Fibroblast of the aortic adventitia (primary cell): Measurements from ENCODE around the gene PHACTR2. TPM values are rescaled to one million over a fixed set of nuclear protein-coding genes. Genes with fewer than 3 reads are reported as not detected.
"Not testable (repeated sequence)": the region's sequence is repeated elsewhere in the genome, so short reads cannot be mapped to it uniquely, and the experiment has no call there.

Experiments used
- DNase-seq: peaks from one replicate; pipeline ENCODE4 v3.0.0-alpha.2; 2010; ENCODE audit warnings: low read depth
- H3K4me3 ChIP-seq: 2 replicates; pipeline ENCODE4 v1.5.1; 2011; ENCODE audit warnings: low read depth, mild to moderate bottlenecking, control low read depth, low read length, moderate library complexity
- total RNA-seq: library from RNA; depleted of rRNA; stranded (reverse); fragments of >200 nt; gene quantifications from 2 replicates; pipeline ENCODE4 v1.2.3, GENCODE V29; 2012; ENCODE audit warnings: low replicate concordance
- TF ChIP-seq, protein P1 (sequence below): IDR thresholded peaks from 2 replicates; pipeline ENCODE4 v1.5.1; 2011; ENCODE audit warnings: mild to moderate bottlenecking, low read length, control low read depth, inconsistent platforms; ENCODE audit not compliant: insufficient read depth

Gene PHACTR2
- total RNA-seq, 1 donor, result 74.7 TPM

DNA sequence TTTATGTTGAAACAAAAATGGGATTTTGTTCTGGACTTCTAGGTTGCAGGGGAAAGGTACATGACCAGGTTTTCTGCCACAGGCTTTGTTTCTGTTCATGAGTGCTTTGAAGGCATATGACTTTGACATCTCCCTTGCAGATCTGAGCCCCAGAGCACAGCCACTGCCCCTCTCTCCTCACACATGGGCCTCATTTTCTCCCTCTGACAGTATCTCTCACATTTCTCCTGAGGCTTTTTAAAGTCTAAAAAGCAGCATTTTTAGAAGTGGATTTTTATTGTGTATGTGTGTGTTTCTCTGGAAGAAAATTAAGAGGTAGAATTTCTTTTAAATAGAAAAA is 115.5 kb downstream of the PHACTR2 start:
- DNase-seq, result no peak
- TF ChIP-seq, protein P1, sequence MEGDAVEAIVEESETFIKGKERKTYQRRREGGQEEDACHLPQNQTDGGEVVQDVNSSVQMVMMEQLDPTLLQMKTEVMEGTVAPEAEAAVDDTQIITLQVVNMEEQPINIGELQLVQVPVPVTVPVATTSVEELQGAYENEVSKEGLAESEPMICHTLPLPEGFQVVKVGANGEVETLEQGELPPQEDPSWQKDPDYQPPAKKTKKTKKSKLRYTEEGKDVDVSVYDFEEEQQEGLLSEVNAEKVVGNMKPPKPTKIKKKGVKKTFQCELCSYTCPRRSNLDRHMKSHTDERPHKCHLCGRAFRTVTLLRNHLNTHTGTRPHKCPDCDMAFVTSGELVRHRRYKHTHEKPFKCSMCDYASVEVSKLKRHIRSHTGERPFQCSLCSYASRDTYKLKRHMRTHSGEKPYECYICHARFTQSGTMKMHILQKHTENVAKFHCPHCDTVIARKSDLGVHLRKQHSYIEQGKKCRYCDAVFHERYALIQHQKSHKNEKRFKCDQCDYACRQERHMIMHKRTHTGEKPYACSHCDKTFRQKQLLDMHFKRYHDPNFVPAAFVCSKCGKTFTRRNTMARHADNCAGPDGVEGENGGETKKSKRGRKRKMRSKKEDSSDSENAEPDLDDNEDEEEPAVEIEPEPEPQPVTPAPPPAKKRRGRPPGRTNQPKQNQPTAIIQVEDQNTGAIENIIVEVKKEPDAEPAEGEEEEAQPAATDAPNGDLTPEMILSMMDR, result no peak
- no peak overlapping the region for H3K4me3 ChIP-seq

DNA sequence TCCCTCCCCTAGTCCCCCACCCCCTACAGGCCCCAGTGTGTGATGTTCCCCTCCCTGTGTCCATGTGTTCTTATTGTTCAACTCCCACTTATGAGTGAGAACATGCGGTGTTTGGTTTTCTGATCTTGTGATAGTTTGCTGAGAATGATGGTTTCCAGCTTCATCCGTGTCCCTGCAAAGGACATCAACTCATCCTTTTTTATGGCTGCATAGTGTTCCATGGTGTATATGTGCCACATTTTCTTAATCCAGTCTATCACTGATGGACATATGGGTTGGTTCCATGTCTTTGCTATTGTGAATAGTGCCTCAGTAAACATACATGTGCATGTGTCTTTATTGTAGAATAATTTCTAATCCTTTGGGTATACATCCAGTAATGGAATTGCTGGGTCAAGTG is 118.8 kb downstream of the PHACTR2 start:
- H3K4me3 ChIP-seq, DNase-seq: not testable (repeated sequence)

DNA sequence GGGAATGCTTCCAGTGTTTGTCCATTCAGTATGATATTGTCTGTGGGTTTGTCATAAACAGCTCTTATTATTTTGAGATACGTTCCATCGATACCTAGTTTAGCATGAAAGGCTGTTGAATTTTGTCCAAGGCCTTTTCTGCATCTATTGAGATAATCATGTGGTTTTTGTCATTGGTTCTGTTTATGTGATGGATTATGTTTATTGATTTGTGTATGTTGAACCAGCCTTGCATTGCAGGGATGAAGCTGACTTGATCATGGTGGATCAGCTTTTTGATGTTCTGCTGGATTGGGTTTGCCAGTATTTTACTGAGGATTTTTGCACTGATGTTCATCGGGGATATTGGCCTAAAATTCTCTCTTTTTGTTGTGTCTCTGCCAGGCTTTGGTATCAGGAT is 120.7 kb downstream of the PHACTR2 start:
- not testable (repeated sequence) for H3K4me3 ChIP-seq, DNase-seq

DNA sequence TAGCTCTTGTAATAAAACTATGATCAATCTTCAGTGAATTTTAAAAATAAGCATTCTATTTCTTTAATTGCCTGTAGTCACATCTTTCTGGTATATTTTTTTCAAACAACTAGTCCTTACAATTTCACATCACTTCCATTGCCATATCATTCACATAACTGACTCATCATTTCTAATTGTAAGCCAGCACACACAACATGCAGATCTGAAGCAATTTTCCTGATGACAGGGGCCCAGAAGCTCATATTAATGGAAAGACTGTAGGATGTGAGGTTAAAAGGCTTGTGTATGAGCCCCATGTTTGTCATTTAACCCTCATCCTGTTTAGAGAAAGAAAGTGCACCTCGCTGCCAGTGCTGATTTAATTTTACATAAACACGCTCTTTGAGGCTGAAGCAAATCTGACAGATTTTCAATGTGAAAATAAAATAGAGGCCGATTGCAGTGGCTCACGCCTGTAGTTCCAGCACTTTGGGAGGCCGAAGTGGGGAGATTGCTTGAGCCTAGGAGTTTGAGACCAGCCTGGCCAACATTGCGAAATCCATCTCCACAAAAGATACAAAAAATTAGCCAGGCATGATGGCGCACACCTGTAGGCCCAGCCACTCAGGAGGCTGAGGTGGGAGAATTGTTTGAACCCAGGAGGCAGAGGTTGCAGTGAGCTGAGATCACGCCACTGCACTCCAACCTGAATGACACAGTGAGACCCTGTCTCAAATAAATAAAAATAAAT is 125.2 kb downstream of the PHACTR2 start:
- TF ChIP-seq, protein P1, result no peak
- no peak overlapping the region for H3K4me3 ChIP-seq
- peak; percentile 33 for DNase-seq

DNA sequence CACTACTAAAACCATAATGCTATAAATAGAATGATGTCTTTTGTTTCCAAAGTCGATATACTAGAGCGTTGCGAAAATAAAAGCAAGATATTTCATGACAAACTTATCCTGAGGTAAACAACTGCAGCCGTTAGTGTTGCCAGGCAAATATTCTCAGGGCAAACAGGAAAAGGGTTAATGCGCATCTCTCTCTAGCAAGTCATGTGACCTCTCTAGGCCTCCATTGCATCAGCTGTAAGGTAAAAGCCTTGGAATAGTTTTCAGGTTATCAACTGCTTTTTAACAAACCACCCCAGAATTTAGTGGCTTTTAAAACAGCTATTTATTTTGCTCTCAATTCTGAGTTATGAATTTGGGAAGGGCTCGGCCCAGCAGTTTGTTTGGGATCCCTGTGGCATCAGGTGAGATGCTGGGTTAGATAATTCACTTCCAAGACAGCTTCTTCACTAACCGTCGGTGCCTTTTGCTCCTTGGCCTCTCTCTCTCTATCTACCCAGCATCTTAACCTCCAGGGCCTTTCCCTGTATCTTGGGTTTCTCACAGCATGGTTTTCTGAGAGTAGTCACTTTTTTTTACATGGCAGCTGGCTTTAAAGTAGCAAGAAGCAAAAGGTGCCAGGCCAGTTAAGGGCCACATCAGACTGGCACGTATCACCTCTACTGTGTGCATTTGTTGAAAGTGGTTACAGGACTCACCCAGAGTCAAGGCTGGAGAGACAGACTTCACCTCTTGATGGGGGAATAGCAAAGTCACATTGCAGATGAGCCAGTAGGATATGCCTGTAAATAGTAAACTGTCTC is 126.2 kb downstream of the PHACTR2 start:
- no peak overlapping the region for H3K4me3 ChIP-seq
- no peak for DNase-seq
- TF ChIP-seq, protein P1, result no peak

DNA sequence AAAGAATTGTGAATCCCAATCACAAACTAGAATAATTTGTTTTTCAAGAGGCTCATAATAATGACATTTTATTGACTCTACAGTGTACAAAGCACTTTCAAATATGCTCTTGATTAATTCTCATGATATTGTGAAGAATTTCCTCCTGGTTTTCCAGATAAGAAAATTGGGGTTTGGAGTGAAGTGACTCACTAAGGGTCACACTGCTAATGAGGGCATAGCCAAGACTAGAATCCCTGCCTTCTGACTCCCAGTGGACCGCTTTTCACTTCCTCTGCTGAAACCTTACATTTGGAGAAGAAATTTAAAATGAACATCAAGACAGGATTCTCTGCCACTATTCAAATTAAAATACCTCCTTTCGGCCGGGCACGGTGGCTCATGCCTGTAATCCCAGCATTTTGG is 127.1 kb downstream of the PHACTR2 start:
- H3K4me3 ChIP-seq, result no peak overlapping the region
- TF ChIP-seq, protein P1, result no peak
- DNase-seq, result no peak

DNA sequence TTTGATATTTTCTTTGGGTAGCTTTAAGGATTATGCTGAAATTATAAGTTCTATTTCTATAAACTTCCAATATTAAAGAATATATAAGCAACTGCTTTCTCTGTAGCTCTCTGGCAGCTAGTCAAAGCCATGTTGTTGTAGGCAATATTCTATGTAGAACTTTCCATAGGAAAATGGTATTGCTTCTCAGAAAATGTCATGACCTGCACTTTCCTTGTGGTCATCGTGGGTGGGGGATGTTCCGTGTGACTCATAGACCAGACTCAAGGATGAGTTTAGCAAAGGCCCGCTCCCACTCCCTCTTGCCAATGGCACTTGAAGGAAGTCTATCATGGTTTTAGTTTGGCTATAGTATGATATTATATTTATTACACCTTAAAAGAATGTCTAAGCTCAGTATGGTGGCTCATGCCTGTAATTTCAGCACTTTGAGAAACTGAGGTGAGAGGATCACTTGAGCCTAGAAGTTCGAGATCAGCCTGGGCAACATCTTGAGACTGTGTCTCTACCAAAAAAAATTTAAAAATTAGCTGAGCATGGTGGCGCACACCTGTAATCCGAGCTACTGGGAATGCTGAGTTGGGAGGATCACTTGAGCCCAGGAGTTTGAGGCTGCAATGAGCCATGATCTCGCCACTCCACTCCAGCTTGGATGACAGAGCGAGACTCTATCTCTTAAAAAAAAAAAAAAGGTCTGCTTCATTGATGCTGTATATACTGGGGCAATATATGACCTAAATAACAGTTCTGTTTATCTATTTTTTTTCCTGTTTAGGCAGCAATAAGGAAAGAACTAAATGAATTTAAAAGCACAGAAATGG is 128.7 kb downstream of the PHACTR2 start:
- peak; percentile 44 for DNase-seq
- TF ChIP-seq, protein P1, result no peak
- H3K4me3 ChIP-seq, result no peak overlapping the region
